MM.1S (cell line): ENCODE data around the gene DCST1.

Experiments used
- EZH2 ChIP-seq: fragments of 300-600 bp; sonication (generic); optimal IDR thresholded peaks from 2 replicates; pipeline ENCODE3; 2017; ENCODE audit warnings: low read depth, mild to moderate bottlenecking, antibody characterized with exemption, low read length, mixed read lengths
- EZH2phosphoT487 ChIP-seq: fragments of 300-600 bp; sonication (generic); IDR thresholded peaks from 2 replicates; pipeline ENCODE4 v1.6.1; 2018; ENCODE audit warnings: antibody characterized with exemption, low read length
- TF ChIP-seq, protein P1 (sequence below): fragments of 300-600 bp; sonication (generic); IDR thresholded peaks from 2 replicates; pipeline ENCODE4 v1.5.1; 2016; ENCODE audit warnings: antibody characterized with exemption, low read length, mixed read lengths

DNA sequence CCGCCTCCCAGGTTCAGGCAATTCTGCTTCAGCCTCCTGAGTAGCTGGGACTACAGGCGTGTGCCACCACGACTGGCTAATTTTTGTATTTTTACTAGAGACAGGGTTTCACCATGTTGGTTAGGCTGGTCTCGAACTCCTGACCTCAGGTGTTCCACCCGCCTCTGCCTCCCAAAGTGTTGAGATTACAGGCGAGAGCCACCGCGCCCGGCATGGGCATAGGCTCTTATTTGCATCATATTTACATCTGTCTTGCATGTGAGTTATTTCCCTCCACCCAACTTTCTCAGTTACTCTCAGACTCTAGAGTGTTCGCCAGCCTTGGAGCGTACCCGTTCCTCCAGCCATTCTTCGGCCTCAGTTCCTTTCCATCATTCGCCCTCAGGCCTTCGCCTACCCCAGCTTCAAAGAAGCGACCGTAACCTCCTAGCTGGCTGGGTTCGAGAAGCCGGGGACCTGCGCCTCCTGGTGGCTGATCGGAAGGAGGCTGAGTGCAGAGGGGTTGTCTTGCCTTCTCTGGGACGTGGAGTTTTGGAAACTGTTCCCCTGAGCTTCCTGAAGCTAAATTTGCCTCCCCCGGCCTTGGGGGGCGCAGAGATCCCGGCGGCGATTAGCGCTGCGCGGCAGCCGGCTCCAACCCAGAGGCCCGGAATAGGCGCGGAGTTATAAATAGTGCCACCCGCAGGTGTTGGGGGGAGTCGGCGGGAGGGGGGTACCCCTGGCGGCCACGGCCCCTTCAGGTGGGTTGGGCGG is 34.6 kb upstream of the DCST1 start:
- TF ChIP-seq EZH2phosphoT487 (no peak), EZH2 (no peak)
- TF ChIP-seq, protein P1, sequence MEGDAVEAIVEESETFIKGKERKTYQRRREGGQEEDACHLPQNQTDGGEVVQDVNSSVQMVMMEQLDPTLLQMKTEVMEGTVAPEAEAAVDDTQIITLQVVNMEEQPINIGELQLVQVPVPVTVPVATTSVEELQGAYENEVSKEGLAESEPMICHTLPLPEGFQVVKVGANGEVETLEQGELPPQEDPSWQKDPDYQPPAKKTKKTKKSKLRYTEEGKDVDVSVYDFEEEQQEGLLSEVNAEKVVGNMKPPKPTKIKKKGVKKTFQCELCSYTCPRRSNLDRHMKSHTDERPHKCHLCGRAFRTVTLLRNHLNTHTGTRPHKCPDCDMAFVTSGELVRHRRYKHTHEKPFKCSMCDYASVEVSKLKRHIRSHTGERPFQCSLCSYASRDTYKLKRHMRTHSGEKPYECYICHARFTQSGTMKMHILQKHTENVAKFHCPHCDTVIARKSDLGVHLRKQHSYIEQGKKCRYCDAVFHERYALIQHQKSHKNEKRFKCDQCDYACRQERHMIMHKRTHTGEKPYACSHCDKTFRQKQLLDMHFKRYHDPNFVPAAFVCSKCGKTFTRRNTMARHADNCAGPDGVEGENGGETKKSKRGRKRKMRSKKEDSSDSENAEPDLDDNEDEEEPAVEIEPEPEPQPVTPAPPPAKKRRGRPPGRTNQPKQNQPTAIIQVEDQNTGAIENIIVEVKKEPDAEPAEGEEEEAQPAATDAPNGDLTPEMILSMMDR = peak; percentile 99
